CD14-positive monocyte (primary cell): ENCODE results near the gene CPEB3. TPM values are rescaled to one million over a fixed set of nuclear protein-coding genes. Genes with fewer than 3 reads are reported as not detected.

Experiments
- DNase-seq, 3 donors: peaks; one replicate each; pipeline ENCODE4 v3.0.0-alpha.2; 2011 to 2022
- H2AFZ ChIP-seq: 2 replicates; pipeline ENCODE4 v1.6.0; 2012; ENCODE audit warnings: mild to moderate bottlenecking, low read depth, low read length, inconsistent platforms; ENCODE audit not compliant: insufficient read depth, poor library complexity, severe bottlenecking
- H3K27ac ChIP-seq, 2 donors: 1 replicate in 1 of 2; 2 replicates in 1 of 2; pipeline ENCODE4 v1.5.1; 2012 to 2013; ENCODE audit warnings: low read length in 2 of 2, control low read depth in 1 of 2, inconsistent platforms in 1 of 2, low read depth in 1 of 2, mild to moderate bottlenecking in 1 of 2
- H3K27me3 ChIP-seq, 2 donors: one replicate each; pipeline versions ENCODE4 v1.6.0 to v1.6.1; 2011 to 2013; ENCODE audit warnings: low read length in 2 of 2; ENCODE audit not compliant: control insufficient read depth in 2 of 2, insufficient read depth in 2 of 2
- H3K36me3 ChIP-seq, 2 donors: replicated peaks in 1 of 2; 1 replicate in 1 of 2; 2 replicates in 1 of 2; pipeline versions ENCODE4 v1.5.1 to v1.6.1; 2012 to 2013; ENCODE audit warnings: low read length in 2 of 2, control low read depth in 1 of 2, inconsistent platforms in 1 of 2, mild to moderate bottlenecking in 1 of 2; ENCODE audit not compliant: insufficient read depth in 2 of 2, control insufficient read depth in 1 of 2
- H3K4me1 ChIP-seq, 2 donors: 1 replicate in 1 of 2; 2 replicates in 1 of 2; pipeline versions ENCODE4 v1.5.1 to v1.6.1; 2012 to 2013; ENCODE audit warnings: low read length in 2 of 2, control low read depth in 1 of 2, inconsistent platforms in 1 of 2, mild to moderate bottlenecking in 1 of 2, moderate library complexity in 1 of 2; ENCODE audit not compliant: insufficient read depth in 2 of 2, control insufficient read depth in 1 of 2
- H3K4me2 ChIP-seq: replicated peaks from 2 replicates; pipeline ENCODE3; 2012; ENCODE audit warnings: low read length, moderate library complexity, mild to moderate bottlenecking; ENCODE audit not compliant: poor library complexity, severe bottlenecking; ENCODE audit errors: extremely low read depth
- H3K4me3 ChIP-seq, 3 experiments: fragments of 200-600 bp in 1 of 3; sonication (generic) in 1 of 3; replicated peaks in 1 of 3; 1 replicate in 2 of 3; 2 replicates in 1 of 3; pipeline ENCODE4 v1.5.1; 2011 to 2013; ENCODE audit warnings: low read length in 3 of 3, mild to moderate bottlenecking in 3 of 3, control low read depth in 2 of 3, low read depth in 2 of 3, inconsistent platforms in 1 of 3, moderate library complexity in 1 of 3
- H3K79me2 ChIP-seq: 2 replicates; pipeline ENCODE4 v1.6.0; 2012; ENCODE audit warnings: mild to moderate bottlenecking, control low read depth, inconsistent platforms, low read length, moderate library complexity; ENCODE audit not compliant: insufficient read depth
- H3K9ac ChIP-seq: 2 replicates; pipeline ENCODE4 v1.6.0; 2017; ENCODE audit warnings: low read length, mild to moderate bottlenecking; ENCODE audit not compliant: insufficient read depth, poor library complexity, severe bottlenecking
- H3K9me3 ChIP-seq, 2 donors: replicated peaks in 1 of 2; 1 replicate in 1 of 2; 2 replicates in 1 of 2; pipeline versions ENCODE4 v1.5.1 to v1.6.1; 2012 to 2013; ENCODE audit warnings: low read length in 2 of 2, control low read depth in 1 of 2; ENCODE audit not compliant: control insufficient read depth in 1 of 2, insufficient read depth in 1 of 2
- H4K20me1 ChIP-seq: 2 replicates; pipeline ENCODE4 v1.6.0; 2012; ENCODE audit warnings: mild to moderate bottlenecking, low read length, control low read depth, moderate library complexity; ENCODE audit not compliant: insufficient read depth
- H3K27ac Mint-ChIP-seq, 7 donors: one replicate each; pipeline ENCODE4 v1.8.0; 2020; ENCODE audit warnings: mild to moderate bottlenecking in 7 of 7, mixed read lengths in 7 of 7, moderate library complexity in 6 of 7, inconsistent platforms in 2 of 7
- H3K27me3 Mint-ChIP-seq, 3 donors: one replicate each; pipeline ENCODE4 v1.8.0; 2021 to 2022; ENCODE audit warnings: low read depth in 3 of 3, mild to moderate bottlenecking in 3 of 3, mixed read lengths in 3 of 3, moderate library complexity in 3 of 3, inconsistent platforms in 1 of 3
- H3K36me3 Mint-ChIP-seq, 2 donors: one replicate each; pipeline ENCODE4 v1.8.0; 2020; ENCODE audit warnings: mixed read lengths in 2 of 2, inconsistent platforms in 1 of 2, mild to moderate bottlenecking in 1 of 2
- H3K4me1 Mint-ChIP-seq: one replicate; pipeline ENCODE4 v1.8.0; 2020; ENCODE audit warnings: mild to moderate bottlenecking, mixed read lengths
- H3K4me3 Mint-ChIP-seq, 2 donors: one replicate each; pipeline ENCODE4 v1.8.0; 2020; ENCODE audit warnings: mild to moderate bottlenecking in 2 of 2, mixed read lengths in 2 of 2, moderate library complexity in 1 of 2
- H3K9me3 Mint-ChIP-seq, 7 donors: one replicate each; pipeline ENCODE4 v1.8.0; 2020 to 2022; ENCODE audit warnings: mixed read lengths in 7 of 7, mild to moderate bottlenecking in 6 of 7, moderate library complexity in 6 of 7, inconsistent platforms in 2 of 7
- CTCF ChIP-seq: fragments of 200-600 bp; IDR thresholded peaks from one replicate; pipeline ENCODE4 v1.8.0; 2022; ENCODE audit warnings: antibody characterized with exemption, mild to moderate bottlenecking
- WGBS: methylation state at CpG from one replicate; pipeline ENCODE4 v1.1.5; 2013; ENCODE audit warnings: missing lambda C conversion rate; ENCODE audit not compliant: insufficient coverage; 5-methylcytosine and 5-hydroxymethylcytosine counted together
- intact Hi-C, 2 donors: fragments of 100-400 bp; cut with micrococcal nuclease; formaldehyde crosslinking; loops; one replicate each; pipeline versions ENCODE4 v1.15.0 to v1.15.1; 2023
- polyA plus RNA-seq, 3 donors: library from polyadenylated mRNA; depleted of rRNA in 1 of 3; unstranded in 2 of 3; stranded (reverse) in 1 of 3; fragments of 300-500 nt in 2 of 3; fragments of >200 nt in 1 of 3; fragmentation: Illumina TruSeq in 2 of 3; gene quantifications; 1 replicate in 2 of 3; 2 replicates in 1 of 3; pipeline ENCODE4 v1.2.3, GENCODE V29; 2012 to 2021

The CPEB3 gene
- polyA plus RNA-seq, 3 donors, result 1.8 to 2.9 (median 2.1) TPM

- H3K27me3 Mint-ChIP-seq, result no peaks in the 10 kb centered on the region
- Histone ChIP-seq H3K9ac (no peak overlapping the region), H3K4me3 (no peak overlapping the region), H3K79me2 (peaks cover 5% of the 10 kb centered on the region), H3K27me3 (no peaks in the 10 kb centered on the region), H3K9me3 (no peaks in the 10 kb centered on the region), H3K4me1 (peaks cover 9% of the 10 kb centered on the region in 2 donors), H3K27ac (no peak overlapping the region), H3K4me2 (no peak overlapping the region), H4K20me1 (peaks cover 36% of the 10 kb centered on the region), H3K36me3 (peaks cover 6% of the 10 kb centered on the region in 2 donors), H2AFZ (no peak overlapping the region)
- H3K36me3 Mint-ChIP-seq, result peaks cover 14 to 23% of the 10 kb centered on the region in 2 donors
- TF ChIP-seq CTCF, result no peak
- intact Hi-C loops, result no loop called here
- no peak overlapping the region for H3K4me3 Mint-ChIP-seq
- no peak for DNase-seq
- H3K27ac Mint-ChIP-seq, result peak overlapping the region in 1 of 7 donors; percentile 11
- peaks cover 17% of the 10 kb centered on the region for H3K4me1 Mint-ChIP-seq
- WGBS, result no CpG with 5 or more reads among the region's 5 CpGs
- no peaks in the 10 kb centered on the region for H3K9me3 Mint-ChIP-seq
Observed at GRCh38 chr10:92122941-92123450, 167.9 kb downstream of the CPEB3 start.

- WGBS, result no CpG with 5 or more reads among the region's 3 CpGs
- Histone ChIP-seq H2AFZ (no peak overlapping the region), H3K9me3 (no peaks in the 10 kb centered on the region), H3K4me2 (no peak overlapping the region), H3K36me3 (peaks cover 6% of the 10 kb centered on the region in 2 donors), H4K20me1 (peaks cover 30% of the 10 kb centered on the region), H3K9ac (no peak overlapping the region), H3K27ac (no peak overlapping the region), H3K79me2 (no peaks in the 10 kb centered on the region), H3K4me3 (no peak overlapping the region), H3K27me3 (no peaks in the 10 kb centered on the region), H3K4me1 (peaks cover 9% of the 10 kb centered on the region in 2 donors)
- Mint-ChIP-seq H3K27ac (no peak overlapping the region), H3K36me3 (peaks cover 14 to 19% of the 10 kb centered on the region in 2 donors), H3K4me3 (no peak overlapping the region), H3K27me3 (no peaks in the 10 kb centered on the region), H3K9me3 (no peaks in the 10 kb centered on the region), H3K4me1 (peaks cover 15% of the 10 kb centered on the region)
- no peak for TF ChIP-seq CTCF
- intact Hi-C loops, result no loop called here
- no peak for DNase-seq
Observed at GRCh38 chr10:92121686-92122492, 169.0 kb downstream of the CPEB3 start.
